Astrocyte (in vitro differentiated cells and primary cell): Measurements from ENCODE around the gene PTH1R. TPM values are rescaled to one million over a fixed set of nuclear protein-coding genes. Genes with fewer than 3 reads are reported as not detected.

ENCODE experiments used
- DNase-seq: peaks from one replicate; pipeline ENCODE4 v3.0.0-alpha.2; 2010; ENCODE audit warnings: low read depth
- FAIRE-seq: peaks from 2 replicates; lab custom pipeline; 2011; peaks lifted over from hg19 to GRCh38; lab: Jason Lieb, UNC
- H2AFZ ChIP-seq: 2 replicates; pipeline ENCODE4 v1.6.0; 2012; ENCODE audit warnings: low read depth, low read length, inconsistent platforms
- H3K27ac ChIP-seq: 2 replicates; pipeline ENCODE4 v1.5.1; 2011; ENCODE audit warnings: low read depth, low read length, inconsistent platforms
- H3K27me3 ChIP-seq: 2 replicates; pipeline ENCODE4 v1.6.0; 2011; ENCODE audit warnings: low read length, inconsistent platforms; ENCODE audit not compliant: insufficient read depth
- H3K36me3 ChIP-seq: 2 replicates; pipeline ENCODE4 v1.5.1; 2011; ENCODE audit warnings: low read length, inconsistent platforms; ENCODE audit not compliant: insufficient read depth
- H3K4me1 ChIP-seq: 2 replicates; pipeline ENCODE4 v1.5.1; 2011; ENCODE audit warnings: low read length, inconsistent platforms; ENCODE audit not compliant: insufficient read depth
- H3K4me2 ChIP-seq: 2 replicates; pipeline ENCODE4 v1.6.0; 2012; ENCODE audit warnings: low read length, inconsistent platforms
- H3K4me3 ChIP-seq: 2 replicates; pipeline ENCODE4 v1.5.1; 2011; ENCODE audit warnings: low read depth, mild to moderate bottlenecking, low read length, inconsistent platforms; ENCODE audit not compliant: insufficient read depth
- H3K79me2 ChIP-seq: 2 replicates; pipeline ENCODE4 v1.6.0; 2012; ENCODE audit warnings: mild to moderate bottlenecking, low read length, inconsistent platforms; ENCODE audit not compliant: insufficient read depth
- H3K9ac ChIP-seq: 2 replicates; pipeline ENCODE4 v1.6.0; 2012; ENCODE audit warnings: mild to moderate bottlenecking, low read length, inconsistent platforms
- H3K9me3 ChIP-seq: 2 replicates; pipeline ENCODE4 v1.5.1; 2012; ENCODE audit warnings: low read depth, mild to moderate bottlenecking, low read length, inconsistent platforms; ENCODE audit not compliant: insufficient read depth
- H4K20me1 ChIP-seq: 2 replicates; pipeline ENCODE4 v1.6.0; 2012; ENCODE audit warnings: low read length, inconsistent platforms; ENCODE audit not compliant: insufficient read depth
- H3K27ac Mint-ChIP-seq: one replicate; pipeline ENCODE4 v1.8.0; 2021; ENCODE audit warnings: mild to moderate bottlenecking, mixed read lengths; ENCODE audit not compliant: unreplicated experiment
- H3K27me3 Mint-ChIP-seq: one replicate; pipeline ENCODE4 v1.8.0; 2021; ENCODE audit warnings: low read depth, mixed read lengths; ENCODE audit not compliant: unreplicated experiment
- H3K36me3 Mint-ChIP-seq: one replicate; pipeline ENCODE4 v1.8.0; 2021; ENCODE audit warnings: low read depth, mixed read lengths; ENCODE audit not compliant: unreplicated experiment
- H3K4me1 Mint-ChIP-seq: one replicate; pipeline ENCODE4 v1.8.0; 2021; ENCODE audit warnings: low read depth, mixed read lengths; ENCODE audit not compliant: unreplicated experiment
- H3K4me3 Mint-ChIP-seq: one replicate; pipeline ENCODE4 v1.8.0; 2021; ENCODE audit warnings: mild to moderate bottlenecking, moderate library complexity, mixed read lengths; ENCODE audit not compliant: unreplicated experiment
- H3K9me3 Mint-ChIP-seq: one replicate; pipeline ENCODE4 v1.8.0; 2021; ENCODE audit warnings: mild to moderate bottlenecking, mixed read lengths; ENCODE audit not compliant: unreplicated experiment
- EZH2 ChIP-seq: IDR thresholded peaks from 2 replicates; pipeline ENCODE4 v1.6.1; 2012; ENCODE audit warnings: mild to moderate bottlenecking, low read length, inconsistent platforms; ENCODE audit not compliant: insufficient read depth
- total RNA-seq: library from RNA; stranded (reverse); gene quantifications from 2 replicates; pipeline ENCODE4 v1.2.1, GENCODE V29; 2021
- TF ChIP-seq, protein P1 (sequence below): IDR thresholded peaks from 2 replicates; pipeline ENCODE4 v1.5.1; 2011; ENCODE audit warnings: low read depth, mild to moderate bottlenecking, inconsistent platforms, low read length, moderate library complexity; ENCODE audit not compliant: insufficient read depth

PTH1R gene
- total RNA-seq, 1 donor from 2014 or later: 5.2 TPM

GRCh38 chr3:46846624-46847542, 30.6 kb upstream of the PTH1R start:
- H3K4me1 Mint-ChIP-seq: peaks cover 10% of the 10 kb centered on the region
- no peak overlapping the region for H3K4me3 Mint-ChIP-seq

GRCh38 chr3:46847744-46848143, 29.8 kb upstream of the PTH1R start:
- no peaks in the 10 kb centered on the region for H3K27me3 ChIP-seq
- DNase-seq (no peak), FAIRE-seq (no peak)
- no peak overlapping the region for H3K4me2 ChIP-seq
- Mint-ChIP-seq H3K27ac (no peak overlapping the region), H3K9me3 (peaks cover 10% of the 10 kb centered on the region), H3K4me3 (no peak overlapping the region), H3K36me3 (peaks cover 2% of the 10 kb centered on the region), H3K4me1 (peaks cover 10% of the 10 kb centered on the region), H3K27me3 (peaks cover 22% of the 10 kb centered on the region)
- no peaks in the 10 kb centered on the region for H3K9me3 ChIP-seq
- no peaks in the 10 kb centered on the region for H4K20me1 ChIP-seq
- TF ChIP-seq, protein P1, sequence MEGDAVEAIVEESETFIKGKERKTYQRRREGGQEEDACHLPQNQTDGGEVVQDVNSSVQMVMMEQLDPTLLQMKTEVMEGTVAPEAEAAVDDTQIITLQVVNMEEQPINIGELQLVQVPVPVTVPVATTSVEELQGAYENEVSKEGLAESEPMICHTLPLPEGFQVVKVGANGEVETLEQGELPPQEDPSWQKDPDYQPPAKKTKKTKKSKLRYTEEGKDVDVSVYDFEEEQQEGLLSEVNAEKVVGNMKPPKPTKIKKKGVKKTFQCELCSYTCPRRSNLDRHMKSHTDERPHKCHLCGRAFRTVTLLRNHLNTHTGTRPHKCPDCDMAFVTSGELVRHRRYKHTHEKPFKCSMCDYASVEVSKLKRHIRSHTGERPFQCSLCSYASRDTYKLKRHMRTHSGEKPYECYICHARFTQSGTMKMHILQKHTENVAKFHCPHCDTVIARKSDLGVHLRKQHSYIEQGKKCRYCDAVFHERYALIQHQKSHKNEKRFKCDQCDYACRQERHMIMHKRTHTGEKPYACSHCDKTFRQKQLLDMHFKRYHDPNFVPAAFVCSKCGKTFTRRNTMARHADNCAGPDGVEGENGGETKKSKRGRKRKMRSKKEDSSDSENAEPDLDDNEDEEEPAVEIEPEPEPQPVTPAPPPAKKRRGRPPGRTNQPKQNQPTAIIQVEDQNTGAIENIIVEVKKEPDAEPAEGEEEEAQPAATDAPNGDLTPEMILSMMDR: no peak
- TF ChIP-seq EZH2: no peak
- no peaks in the 10 kb centered on the region for H3K79me2 ChIP-seq
- no peak overlapping the region for H3K4me3 ChIP-seq
- H3K4me1 ChIP-seq: peaks cover 16% of the 10 kb centered on the region
- no peaks in the 10 kb centered on the region for H3K36me3 ChIP-seq
- no peak overlapping the region for H2AFZ ChIP-seq
- no peak overlapping the region for H3K9ac ChIP-seq
- H3K27ac ChIP-seq: no peak overlapping the region

More at GRCh38 chr3:46846624-46847542, 30.6 kb upstream of the PTH1R start:
- FAIRE-seq: no peak
- Histone ChIP-seq H3K4me3 (peak overlapping the region; percentile 50), H3K4me1 (peaks cover 16% of the 10 kb centered on the region), H3K9ac (peak overlapping the region; percentile 81), H3K27me3 (no peaks in the 10 kb centered on the region), H4K20me1 (no peaks in the 10 kb centered on the region), H3K9me3 (no peaks in the 10 kb centered on the region), H3K36me3 (no peaks in the 10 kb centered on the region), H3K27ac (no peak overlapping the region), H2AFZ (peak overlapping the region; percentile 96), H3K4me2 (peak overlapping the region; percentile 96), H3K79me2 (no peaks in the 10 kb centered on the region)
- no peak for DNase-seq
- no peak overlapping the region for H3K27ac Mint-ChIP-seq
- no peak for TF ChIP-seq EZH2
- TF ChIP-seq, protein P1: no peak
- peaks cover 9% of the 10 kb centered on the region for H3K9me3 Mint-ChIP-seq
- H3K36me3 Mint-ChIP-seq: no peaks in the 10 kb centered on the region
- H3K27me3 Mint-ChIP-seq: peaks cover 14% of the 10 kb centered on the region
